Activated CD8-positive, alpha-beta memory T cell treated with anti-CD3 and anti-CD28 coated beads for 36 hours (primary cell): ENCODE measurements around the gene CEACAM3. TPM values are rescaled to one million over a fixed set of nuclear protein-coding genes. Genes with fewer than 3 reads are reported as not detected.

Experiments used
- CTCF ChIA-PET: fragments of 350-600 bp; sonication (Branson Sonifier 250); formaldehyde crosslinking; loops from one replicate; lab custom pipeline; 2021; ENCODE audit warnings: antibody characterized with exemption; lab: Charles Lee
- POLR2A ChIA-PET: fragments of 350-600 bp; sonication (Branson Sonifier 250); formaldehyde crosslinking; loops from one replicate; lab custom pipeline; 2021; ENCODE audit warnings: antibody characterized with exemption; lab: Charles Lee
- total RNA-seq, 2 experiments: library from RNA; stranded (reverse); gene quantifications; one replicate each; pipeline ENCODE4 v1.2.3, GENCODE V29; 2021

CEACAM3 gene
- total RNA-seq, 2 experiments from 2014 or later, result not detected

DNA sequence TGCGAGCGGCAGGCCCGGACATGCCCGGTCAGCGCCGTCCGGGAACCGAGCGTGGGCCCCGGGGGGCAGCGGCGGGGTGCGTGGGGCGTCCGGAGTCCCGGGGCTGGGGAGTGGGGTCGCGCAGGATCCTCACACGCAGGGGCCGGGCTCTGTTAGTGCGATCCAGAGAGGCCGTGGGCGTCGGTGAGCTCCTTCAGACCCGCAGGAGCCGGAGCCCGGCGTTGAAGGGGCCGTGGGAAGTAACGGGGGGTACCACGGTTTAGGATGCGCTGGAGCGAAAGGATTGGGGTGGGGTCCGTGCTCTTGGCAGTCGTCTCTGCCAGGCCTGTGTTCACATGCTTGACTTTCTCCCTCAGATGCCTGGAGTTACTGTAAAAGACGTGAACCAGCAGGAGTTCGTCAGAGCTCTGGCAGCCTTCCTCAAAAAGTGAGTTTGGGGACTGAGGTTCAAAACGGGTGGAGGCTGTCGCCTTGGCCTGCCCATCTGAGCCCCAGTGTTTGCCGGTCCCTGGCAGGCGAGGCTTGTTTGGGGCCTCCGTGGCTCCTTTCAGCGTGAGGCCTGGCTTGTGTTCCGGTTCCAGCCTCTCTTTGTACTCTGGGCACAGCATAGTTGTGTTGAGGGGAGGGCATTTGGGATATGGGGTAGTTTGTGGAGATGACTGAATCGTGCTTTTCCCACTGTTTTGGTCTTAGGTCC, 64.2 kb downstream of the CEACAM3 start:
- CTCF ChIA-PET, result interaction anchor here (0.8 to 2.8 kb wide), 17 partner anchors 8 to 99 kb away, joined by 3 to 36 read pairs (median 5); partner anchors contain the start of gene RABAC1

More for the DNA sequence above, 64.2 kb downstream of the CEACAM3 start:
- POLR2A ChIA-PET, result interaction anchor here (0.5 to 2.8 kb wide), 8 partner anchors 11 to 99 kb away, joined by 3 to 62 read pairs (median 8); partner anchors contain the start of gene RABAC1

Other genes starting within 250 kb of the CEACAM3 start
- gene CEACAM21, start 220.4 kb upstream of the CEACAM3 start, total RNA-seq, result 10 to 100 TPM; 41.9 to 43.8 TPM
- gene CEACAM4, start 169.5 kb upstream of the CEACAM3 start, total RNA-seq, result not detected
- not detected for gene CEACAM7, start 108.3 kb upstream of the CEACAM3 start, total RNA-seq
- not detected for gene CEACAM5, start 88.0 kb upstream of the CEACAM3 start, total RNA-seq
- gene CEACAM6, start 41.1 kb upstream of the CEACAM3 start, total RNA-seq, result not detected
- gene LYPD4, start 48.1 kb downstream of the CEACAM3 start, total RNA-seq, result not detected
- not detected for gene DMRTC2, start 48.5 kb downstream of the CEACAM3 start, total RNA-seq
- gene RPS19, start 63.7 kb downstream of the CEACAM3 start, total RNA-seq, result 1,000 to 10,000 TPM; 2,995 to 3,062 TPM
- gene CD79A, start 80.7 kb downstream of the CEACAM3 start, total RNA-seq, result 1 to 10 TPM; 4.7 to 6.4 TPM
- gene ARHGEF1, start 86.6 kb downstream of the CEACAM3 start, total RNA-seq, result 100 to 1,000 TPM; 294 to 297 TPM
- 1 to 10 TPM; 1.1 to 1.3 TPM for gene ERFL, start 131.9 kb downstream of the CEACAM3 start, total RNA-seq
- gene RABAC1, start 162.7 kb downstream of the CEACAM3 start, total RNA-seq, result 10 to 100 TPM; 68.1 to 73.5 TPM
- gene ATP1A3, start 197.6 kb downstream of the CEACAM3 start, total RNA-seq, result 1 to 10 TPM; 2.9 to 3.0 TPM